IMR-90 (cell line): Measurements from ENCODE around the gene STAT5A. TPM values are rescaled to one million over a fixed set of nuclear protein-coding genes. Genes with fewer than 3 reads are reported as not detected.

Experiments
- ATAC-seq: fragments of 200-7000 bp; cut with Tn5 transposase; 2 replicates; pipeline ENCODE4 v1.9.1; 2020; ENCODE audit warnings: low read depth, mild to moderate bottlenecking, moderate library complexity
- BruUV-seq: library from RNA; stranded (reverse); fragments of 400-500 nt; replicated peaks from 2 replicates; lab custom pipeline; 2021; lab: Mats Ljungman, UMichigan
- CTCF ChIA-PET: fragments of 300-600 bp; formaldehyde crosslinking; extraction: SDS; loops from one replicate; lab custom pipeline; 2021; ENCODE audit warnings: antibody characterized with exemption; lab: Yijun Ruan, JAX
- POLR2A ChIA-PET: fragments of 300-600 bp; sonication (Branson Sonifier 250); formaldehyde crosslinking; loops from one replicate; lab custom pipeline; 2022; ENCODE audit warnings: antibody characterized with exemption; ENCODE audit not compliant: unreplicated experiment; lab: Charles Lee
- DNase-seq: peaks from one replicate; pipeline ENCODE4 v3.0.0; 2013
- H2AFZ ChIP-seq: replicated peaks from 2 replicates; pipeline ENCODE3; 2013; ENCODE audit warnings: low read length, mild to moderate bottlenecking; ENCODE audit not compliant: poor library complexity
- H2AK5ac ChIP-seq: 2 replicates; pipeline ENCODE4 v1.6.1; 2013; ENCODE audit warnings: low read depth, low read length, inconsistent platforms
- H2AK9ac ChIP-seq: replicated peaks from 2 replicates; pipeline ENCODE3; 2013; ENCODE audit warnings: mild to moderate bottlenecking, low read depth, low read length, moderate library complexity; ENCODE audit not compliant: poor library complexity
- H2BK120ac ChIP-seq: 2 replicates; pipeline ENCODE4 v1.6.1; 2013; ENCODE audit warnings: low read depth, low read length, inconsistent platforms
- H2BK15ac ChIP-seq: 3 replicates; pipeline ENCODE4 v1.6.1; 2013; ENCODE audit warnings: low read depth, low read length, inconsistent platforms
- H2BK20ac ChIP-seq: 2 replicates; pipeline ENCODE4 v1.6.1; 2013; ENCODE audit warnings: low read depth, mild to moderate bottlenecking, inconsistent platforms, low read length, moderate library complexity
- H2BK5ac ChIP-seq: 2 replicates; pipeline ENCODE4 v1.6.1; 2013; ENCODE audit warnings: mild to moderate bottlenecking, low read depth, low read length, inconsistent platforms; ENCODE audit not compliant: poor library complexity, severe bottlenecking
- H3K14ac ChIP-seq: replicated peaks from 2 replicates; pipeline ENCODE4 v1.6.1; 2013; ENCODE audit warnings: low read depth, low read length, inconsistent platforms
- H3K18ac ChIP-seq: 2 replicates; pipeline ENCODE4 v1.6.1; 2013; ENCODE audit warnings: low read depth, low read length, control low read depth
- H3K23ac ChIP-seq: 2 replicates; pipeline ENCODE4 v1.6.1; 2013; ENCODE audit warnings: low read depth, low read length, inconsistent platforms
- H3K27ac ChIP-seq: 2 replicates; pipeline ENCODE4 v1.5.1; 2013; ENCODE audit warnings: mild to moderate bottlenecking, control low read depth, low read length; ENCODE audit not compliant: insufficient read depth
- H3K27me3 ChIP-seq: 2 replicates; pipeline ENCODE4 v1.6.1; 2013; ENCODE audit warnings: low read length; ENCODE audit not compliant: control insufficient read depth, insufficient read depth
- H3K36me3 ChIP-seq: 2 replicates; pipeline ENCODE4 v1.6.1; 2013; ENCODE audit warnings: low read length, mixed read lengths; ENCODE audit not compliant: control insufficient read depth, insufficient read depth
- H3K4ac ChIP-seq: 2 replicates; pipeline ENCODE4 v1.6.1; 2013; ENCODE audit warnings: low read depth, low read length, inconsistent platforms
- H3K4me1 ChIP-seq: 2 replicates; pipeline ENCODE4 v1.6.1; 2013; ENCODE audit warnings: low read length, mixed read lengths; ENCODE audit not compliant: control insufficient read depth, insufficient read depth
- H3K4me2 ChIP-seq: 2 replicates; pipeline ENCODE4 v1.6.1; 2013; ENCODE audit warnings: low read depth, mild to moderate bottlenecking, control low read depth, low read length, moderate library complexity
- H3K4me3 ChIP-seq: 2 replicates; pipeline ENCODE4 v1.5.1; 2013; ENCODE audit warnings: low read depth, mild to moderate bottlenecking, control low read depth, low read length, moderate library complexity; ENCODE audit not compliant: insufficient read depth
- H3K56ac ChIP-seq: 2 replicates; pipeline ENCODE4 v1.6.1; 2013; ENCODE audit warnings: low read length, inconsistent platforms; ENCODE audit not compliant: insufficient read depth; ENCODE audit errors: extremely low read depth
- H3K79me1 ChIP-seq, 2 experiments: 2 replicates each; pipeline ENCODE4 v1.6.1; 2013; ENCODE audit warnings: low read length in 2 of 2, inconsistent platforms in 1 of 2, low read depth in 1 of 2
- H3K9ac ChIP-seq: 2 replicates; pipeline ENCODE4 v1.6.1; 2013; ENCODE audit warnings: low read depth, low read length, control low read depth
- H3K9me1 ChIP-seq: 2 replicates; pipeline ENCODE4 v1.6.1; 2013; ENCODE audit warnings: low read length, inconsistent platforms; ENCODE audit not compliant: insufficient read depth
- H3K9me3 ChIP-seq: 2 replicates; pipeline ENCODE4 v1.6.1; 2013; ENCODE audit warnings: low read length; ENCODE audit not compliant: control insufficient read depth, insufficient read depth
- H4K20me1 ChIP-seq: 2 replicates; pipeline ENCODE4 v1.6.1; 2013; ENCODE audit warnings: low read length, inconsistent platforms; ENCODE audit not compliant: insufficient read depth
- H4K5ac ChIP-seq: 2 replicates; pipeline ENCODE4 v1.6.1; 2013; ENCODE audit warnings: mild to moderate bottlenecking, low read depth, low read length, control low read depth
- H4K8ac ChIP-seq, 2 experiments: 2 replicates each; pipeline ENCODE4 v1.6.1; 2013; ENCODE audit warnings: low read depth in 2 of 2, low read length in 2 of 2, control low read depth in 1 of 2, inconsistent platforms in 1 of 2
- H4K91ac ChIP-seq: 2 replicates; pipeline ENCODE4 v1.6.1; 2013; ENCODE audit warnings: low read depth, low read length, inconsistent platforms; ENCODE audit not compliant: insufficient read depth
- BHLHE40 ChIP-seq: fragments of 150-350 bp; IDR thresholded peaks from 2 replicates; pipeline ENCODE4 v1.6.1; 2016; ENCODE audit warnings: mild to moderate bottlenecking, low read depth, low read length
- CTCF ChIP-seq: conservative IDR thresholded peaks from 2 replicates; pipeline ENCODE4 v1.5.1; 2012; ENCODE audit warnings: mild to moderate bottlenecking, low read depth, low read length, improper control_type of control experiment
- ELK1 ChIP-seq: fragments of 150-350 bp; IDR thresholded peaks from 2 replicates; pipeline ENCODE4 v1.6.1; 2016; ENCODE audit warnings: low read depth, mild to moderate bottlenecking, low read length, moderate library complexity, borderline replicate concordance
- MAZ ChIP-seq: IDR thresholded peaks from 2 replicates; pipeline ENCODE4 v1.6.1; 2012; ENCODE audit warnings: low read depth, mild to moderate bottlenecking, low read length, improper control_type of control experiment, moderate library complexity, borderline replicate concordance
- MXI1 ChIP-seq: IDR thresholded peaks from 2 replicates; pipeline ENCODE4 v1.6.1; 2012; ENCODE audit warnings: low read depth, mild to moderate bottlenecking, low read length, moderate library complexity, borderline replicate concordance
- NFE2L2 ChIP-seq: fragments of 150-350 bp; IDR thresholded peaks from 2 replicates; pipeline ENCODE4 v1.6.1; 2016; ENCODE audit warnings: low read depth, mild to moderate bottlenecking, low read length
- POLR2A ChIP-seq: IDR thresholded peaks from 2 replicates; pipeline ENCODE4 v1.6.1; 2012; ENCODE audit warnings: mild to moderate bottlenecking, low read depth, low read length
- USF2 ChIP-seq: fragments of 150-350 bp; IDR thresholded peaks from 2 replicates; pipeline ENCODE4 v1.6.1; 2017; ENCODE audit warnings: mild to moderate bottlenecking, antibody characterized with exemption, low read length, low read depth
- WGBS, 2 experiments: methylation state at CpG; one replicate each; pipeline versions ENCODE4 v1.1.5 to v1.1.7; 2013; ENCODE audit warnings: missing lambda C conversion rate in 2 of 2; ENCODE audit not compliant: insufficient read length in 1 of 2; ENCODE audit errors: extremely low coverage in 2 of 2; 5-methylcytosine and 5-hydroxymethylcytosine counted together
- dilution Hi-C: fragments of 300-500 bp; cut with HindIII; formaldehyde crosslinking; loops from one replicate; pipeline ENCODE4 v1.14.3; 2018; ENCODE audit warnings: low sequenced_read_pairs; ENCODE audit not compliant: unreplicated experiment
- in situ Hi-C: fragments of 300-500 bp; cut with MboI; formaldehyde crosslinking; loops from 3 replicates; pipeline ENCODE4 v1.14.3; 2019; ENCODE audit warnings: low sequenced_read_pairs, inconsistent platforms, mixed read lengths
- intact Hi-C: fragments of 100-400 bp; cut with micrococcal nuclease; formaldehyde crosslinking; loops from 2 replicates; pipeline ENCODE4 v1.10.0; 2022
- polyA plus RNA-seq, 3 experiments: library from polyadenylated mRNA; depleted of rRNA; stranded (reverse); fragments of >200 nt; gene quantifications; 2 replicates each; pipeline ENCODE4 v1.2.3, GENCODE V29; 2012; ENCODE audit warnings: low replicate concordance in 1 of 3
- total RNA-seq: library from RNA; depleted of rRNA; stranded (reverse); fragments of >200 nt; gene quantifications from 2 replicates; pipeline ENCODE4 v1.2.3, GENCODE V29; 2012

Gene STAT5A
- total and polyA plus RNA-seq, 2 of the 4 experiments (the other 2 are of a cell fraction) = 1.3 to 1.4 TPM

GRCh38 chr17:42272162-42272907, 16.0 kb upstream of the STAT5A start:
- no TSS peak for BruUV-seq
- H3K9me3 ChIP-seq = no peaks in the 10 kb centered on the region
- peak overlapping the region; percentile 47; the same call in 1 of the 2 replicates for H3K14ac ChIP-seq
- no peak overlapping the region for H3K56ac ChIP-seq
- WGBS, 2 experiments = no CpG with 5 or more reads among the region's 7 CpGs
- H4K5ac ChIP-seq = no peak overlapping the region
- no peak overlapping the region for H4K91ac ChIP-seq
- intact Hi-C loops (no loop called here), dilution Hi-C loops (no loop called here), in situ Hi-C loops (no loop called here)
- H3K27ac ChIP-seq = no peak overlapping the region
- no peak overlapping the region for H3K4me3 ChIP-seq
- TF ChIP-seq MXI1 (no peak), MAZ (no peak), CTCF (no peak), BHLHE40 (no peak), NFE2L2 (no peak), POLR2A (no peak), USF2 (no peak), ELK1 (no peak)
- no peak overlapping the region for H2AK9ac ChIP-seq
- no peak overlapping the region for H3K9ac ChIP-seq
- CTCF ChIA-PET = no interaction called here
- POLR2A ChIA-PET = no interaction called here
- peaks cover 39% of the 10 kb centered on the region for H4K20me1 ChIP-seq
- peak overlapping the region; percentile 40; the same call in 1 of the 2 replicates for H3K23ac ChIP-seq
- no peak overlapping the region for H2BK5ac ChIP-seq
- peaks cover 9% of the 10 kb centered on the region for H3K4me1 ChIP-seq
- no peaks in the 10 kb centered on the region for H3K36me3 ChIP-seq
- peaks cover 13 to 69% of the 10 kb centered on the region in 2 experiments; a peak in 3 of 4 replicates for H3K79me1 ChIP-seq
- no peak overlapping the region for H2BK20ac ChIP-seq
- no peak overlapping the region for H4K8ac ChIP-seq
- H3K27me3 ChIP-seq = no peaks in the 10 kb centered on the region
- no peak overlapping the region for H3K18ac ChIP-seq
- no peak overlapping the region for H3K4ac ChIP-seq
- no peak overlapping the region for H2BK15ac ChIP-seq
- no peak for ATAC-seq
- no peak overlapping the region for H3K4me2 ChIP-seq
- H2AK5ac ChIP-seq = no peak overlapping the region
- peaks cover 15% of the 10 kb centered on the region for H3K9me1 ChIP-seq
- H2AFZ ChIP-seq = no peak overlapping the region
- DNase-seq = no peak
- no peak overlapping the region; the same call in 1 of the 2 replicates for H2BK120ac ChIP-seq
